AG10803 (cell line): ENCODE data around the gene FGF3.

Source experiments
- DNase-seq: peaks from one replicate; pipeline ENCODE4 v3.0.0; 2010; ENCODE audit warnings: low read depth
- H3K4me3 ChIP-seq: 2 replicates; pipeline ENCODE4 v1.5.1; 2011; ENCODE audit warnings: mild to moderate bottlenecking, low read length, control low read depth
- CTCF ChIP-seq: conservative IDR thresholded peaks from 2 replicates; pipeline ENCODE4 v1.5.1; 2011; ENCODE audit warnings: mild to moderate bottlenecking, low read length, control low read depth, inconsistent platforms

FGF3 gene

DNA sequence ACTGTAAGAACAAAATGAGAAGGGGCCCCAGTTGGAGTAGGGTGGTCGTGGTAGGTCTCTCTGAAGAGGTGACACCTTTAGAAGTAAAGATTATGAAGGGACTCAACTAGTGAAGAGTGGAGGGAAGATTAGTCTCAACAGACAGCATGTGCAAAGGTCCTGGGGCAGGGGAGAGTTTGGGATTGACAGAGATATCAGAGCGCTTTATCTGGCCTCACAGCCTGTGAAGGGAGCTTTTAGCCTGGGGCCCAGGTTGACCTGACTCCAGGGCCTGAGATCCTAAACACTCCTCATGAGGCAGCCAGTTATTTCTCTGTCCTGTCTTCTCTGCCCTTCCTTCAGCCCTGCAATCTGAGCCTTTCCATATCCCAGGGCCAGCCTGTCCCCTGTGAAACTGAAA lies 16.2 kb downstream of the FGF3 start:
- no peak for DNase-seq
- no peak overlapping the region for H3K4me3 ChIP-seq
- TF ChIP-seq CTCF = no peak

DNA sequence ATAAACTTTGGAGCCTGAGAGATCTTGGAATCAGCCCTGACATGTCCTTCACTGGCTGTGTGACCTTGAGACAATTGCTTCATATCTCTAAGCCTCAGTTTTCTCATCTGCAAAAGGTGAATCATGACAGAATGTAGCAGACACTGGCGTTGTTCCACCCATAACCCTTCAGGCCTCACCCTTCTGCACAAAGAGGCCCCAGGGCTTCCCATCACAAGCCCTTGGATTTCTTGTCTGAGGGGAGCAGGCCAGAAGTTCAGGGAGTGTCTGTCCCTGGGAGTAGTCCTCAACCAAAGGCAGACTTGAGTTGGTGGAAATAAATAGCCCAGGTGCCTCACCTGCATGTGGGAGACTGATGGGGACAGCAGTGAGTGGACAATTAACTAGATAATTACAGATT lies 16.6 kb downstream of the FGF3 start:
- no peak overlapping the region for H3K4me3 ChIP-seq
- no peak for TF ChIP-seq CTCF
- DNase-seq = no peak

DNA sequence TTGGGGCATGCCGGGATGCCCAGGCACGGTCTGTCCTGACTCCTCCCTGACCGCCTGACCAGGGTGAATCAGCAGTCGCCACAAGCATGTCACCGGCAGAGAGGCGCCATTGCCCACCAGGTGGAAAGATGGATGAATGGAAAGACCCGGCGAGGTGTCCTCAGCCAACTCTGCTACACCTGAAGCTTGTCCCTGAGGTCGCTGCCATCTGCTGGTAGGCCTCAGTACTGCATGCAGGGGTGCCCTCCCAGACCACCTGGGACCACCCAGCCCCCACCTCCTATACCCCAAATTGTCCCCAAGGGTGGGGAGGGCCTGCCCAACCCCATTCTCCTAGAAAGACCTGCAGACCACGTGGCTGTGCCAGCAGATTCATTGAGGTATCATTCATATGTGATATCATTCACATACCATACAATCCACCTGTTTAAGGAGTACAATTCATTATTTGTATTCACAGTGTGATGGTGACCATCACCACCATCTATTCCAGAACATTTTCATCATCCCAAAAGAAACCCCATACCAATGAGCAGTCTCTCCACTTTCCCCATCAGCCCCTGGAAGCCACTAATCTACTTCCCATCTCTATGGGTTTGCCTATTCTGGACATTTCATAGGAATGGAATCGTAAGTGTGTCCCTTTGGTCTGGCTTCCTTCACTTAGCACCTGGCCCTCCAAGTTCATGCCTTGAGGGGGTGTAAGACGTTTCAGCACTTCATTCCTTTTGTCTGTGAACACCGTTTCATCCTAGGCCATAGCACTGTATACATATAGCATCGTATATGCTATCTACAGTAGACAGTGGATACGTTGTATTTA lies 17.5 kb downstream of the FGF3 start:
- no peak for DNase-seq
- peak; percentile 65 for TF ChIP-seq CTCF
- H3K4me3 ChIP-seq = no peak overlapping the region

DNA sequence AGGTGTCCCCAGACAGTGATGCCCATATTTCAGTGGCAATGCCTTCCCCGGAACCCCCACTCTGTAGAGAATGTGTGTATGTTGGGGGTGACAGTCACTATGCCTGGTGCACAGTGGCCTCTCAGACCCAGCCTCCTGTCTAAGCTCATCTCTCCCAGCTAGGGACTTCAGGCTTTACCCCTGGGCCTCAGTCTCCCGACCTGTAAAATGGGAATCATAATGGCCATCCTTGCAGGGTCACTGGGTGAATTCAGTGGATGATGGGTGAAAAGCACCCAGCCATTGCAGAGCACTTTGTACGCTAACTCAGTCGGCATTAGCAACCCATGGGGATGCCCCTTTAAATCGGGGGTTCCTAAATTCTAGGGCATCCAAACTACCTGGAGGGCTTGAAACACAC lies 18.9 kb downstream of the FGF3 start:
- no peak for TF ChIP-seq CTCF
- DNase-seq = no peak
- no peak overlapping the region for H3K4me3 ChIP-seq

GRCh38 chr11:69799582-69799981 lies 19.6 kb downstream of the FGF3 start:
- DNase-seq = no peak
- no peak for TF ChIP-seq CTCF
- no peak overlapping the region for H3K4me3 ChIP-seq

- DNase-seq = no peak
- TF ChIP-seq CTCF = no peak
- no peak overlapping the region for H3K4me3 ChIP-seq
Observed at GRCh38 chr11:69799097-69799496, 20.1 kb downstream of the FGF3 start.

DNA sequence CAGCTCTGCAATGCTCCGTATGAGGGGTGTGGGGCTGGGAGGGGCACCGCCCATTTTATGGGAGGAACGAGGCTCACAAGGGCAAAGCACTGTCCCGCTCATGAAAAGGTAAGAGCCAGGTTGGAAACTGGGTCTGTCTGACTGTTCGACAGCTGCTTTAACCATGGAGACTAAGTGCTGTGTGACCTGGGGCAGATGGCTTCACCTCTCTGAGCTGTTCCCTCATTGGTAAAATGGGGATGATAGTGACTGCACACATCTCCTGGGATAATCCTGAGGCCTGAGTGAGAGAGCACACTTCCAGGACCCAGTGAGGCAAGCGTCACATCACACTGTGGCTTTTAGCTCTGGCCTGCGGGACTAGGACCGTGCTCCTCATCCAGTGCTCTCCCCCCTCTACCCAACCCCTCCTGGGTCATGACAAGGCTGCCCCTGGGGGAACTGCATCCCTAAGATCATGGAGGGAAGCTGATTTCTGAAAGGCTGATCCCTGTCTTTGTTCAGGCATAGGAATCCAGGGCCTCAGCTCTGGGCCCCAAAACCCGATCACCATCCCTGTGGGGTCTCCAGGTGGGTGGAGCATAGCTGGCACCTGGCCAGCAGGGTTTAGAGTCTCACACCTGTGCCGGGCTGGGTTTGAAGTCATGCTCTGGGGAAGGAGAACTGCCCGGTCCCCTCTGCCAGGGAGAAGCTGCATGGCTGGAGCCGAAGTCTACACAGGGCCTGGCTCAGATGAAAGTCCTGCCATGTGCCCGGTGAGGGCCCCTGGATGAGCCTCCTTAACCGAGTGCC lies 21.3 kb downstream of the FGF3 start:
- no peak overlapping the region for H3K4me3 ChIP-seq
- DNase-seq = no peak
- no peak for TF ChIP-seq CTCF
